Activated CD4-positive, alpha-beta T cell treated with anti-CD3 and anti-CD28 coated beads, Interleukin-2, amount 50 U/mL, for 1 hour (primary cell): ENCODE results near the gene RHOT2.

Source experiments
- DNase-seq: peaks from one replicate; pipeline ENCODE4 v3.0.0-alpha.2; 2020

RHOT2 gene

GRCh38 chr16:716768-717325 is 48.9 kb downstream of the RHOT2 start:
- no peak for DNase-seq

GRCh38 chr16:717450-718245 is 49.7 kb downstream of the RHOT2 start:
- DNase-seq: no peak

- no peak for DNase-seq
Measured at GRCh38 chr16:718389-718788, 50.5 kb downstream of the RHOT2 start.

GRCh38 chr16:718922-719321 is 51.0 kb downstream of the RHOT2 start:
- no peak for DNase-seq

GRCh38 chr16:719815-720446 is 52.0 kb downstream of the RHOT2 start:
- DNase-seq: no peak

GRCh38 chr16:720447-720989 is 52.6 kb downstream of the RHOT2 start:
- no peak for DNase-seq

GRCh38 chr16:720990-721764 is 53.2 kb downstream of the RHOT2 start, which contains the start of gene ANTKMT:
ANTKMT (plus strand) TSS chr16:721146; CDS start chr16:721275, 129 bp downstream.
- peak; percentile 60 for DNase-seq

- no peak for DNase-seq
Measured at GRCh38 chr16:721765-722540, 54.0 kb downstream of the RHOT2 start.

- no peak for DNase-seq
Measured at GRCh38 chr16:722835-723633, 55.1 kb downstream of the RHOT2 start.

GRCh38 chr16:723695-724094 is 55.8 kb downstream of the RHOT2 start:
- no peak for DNase-seq
